Upper lobe of right lung (tissue), 1 donor: Measurements from ENCODE around the gene CROCC. TPM values are rescaled to one million over a fixed set of nuclear protein-coding genes. Genes with fewer than 3 reads are reported as not detected.

Experiments
- ATAC-seq: fragments of 200-7000 bp; cut with Tn5 transposase; one replicate; pipeline ENCODE4 v1.9.1; 2020; ENCODE audit warnings: mild to moderate bottlenecking, moderate library complexity
- DNase-seq: peaks from one replicate; pipeline ENCODE4 v3.0.0-alpha.2; 2020
- H3K27ac ChIP-seq: fragments of 200-600 bp; one replicate; pipeline ENCODE4 v1.8.0; 2022
- H3K27me3 ChIP-seq: fragments of 200-600 bp; one replicate; pipeline ENCODE4 v1.8.0; 2022; ENCODE audit warnings: mild to moderate bottlenecking
- H3K36me3 ChIP-seq: fragments of 200-600 bp; one replicate; pipeline ENCODE4 v1.8.0; 2022
- H3K4me1 ChIP-seq: fragments of 200-600 bp; one replicate; pipeline ENCODE4 v1.8.0; 2022
- H3K4me3 ChIP-seq: fragments of 200-600 bp; one replicate; pipeline ENCODE4 v1.8.0; 2022; ENCODE audit warnings: mild to moderate bottlenecking
- H3K9me3 ChIP-seq: fragments of 200-600 bp; one replicate; pipeline ENCODE4 v1.8.0; 2022
- intact Hi-C: fragments of 100-400 bp; cut with DNase I; formaldehyde crosslinking; loops from one replicate; pipeline ENCODE4 v1.11.0; 2022
- total RNA-seq: library from RNA; stranded (reverse); fragmentation: NEBNext Ultra II Directional; extraction: Animal tissue kit (Norgen Biotek cat#: 25700); gene quantifications from one replicate; pipeline ENCODE4 v1.2.1, GENCODE V29; 2021
- TF ChIP-seq, protein P1 (sequence below): fragments of 200-600 bp; IDR thresholded peaks from one replicate; pipeline ENCODE4 v1.8.0; 2022; ENCODE audit warnings: antibody characterized with exemption
- donor health status: DM: no; HTN: yes; CAD: no; lungs with severe emphysema.

The CROCC gene
- total RNA-seq, 1 donor from 2014 or later: 20.9 TPM

DNA sequence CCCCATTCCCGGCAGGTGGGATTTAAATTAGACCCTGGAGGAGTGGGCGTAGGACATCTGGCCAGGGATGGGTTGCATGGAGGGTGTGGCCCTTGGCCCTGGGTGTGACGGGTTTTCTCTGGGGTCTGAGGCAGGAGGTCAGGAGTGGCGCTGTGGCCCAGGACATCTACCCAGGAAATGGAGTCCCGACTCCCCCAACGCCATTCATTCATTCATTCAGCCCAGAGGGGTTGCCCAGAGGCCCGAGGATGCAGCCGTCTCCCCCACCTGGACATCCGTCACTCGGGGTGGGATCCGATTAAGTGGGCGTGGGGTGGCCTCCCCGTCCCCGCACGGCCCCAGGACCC is 89.3 kb downstream of the CROCC start:
- Histone ChIP-seq H3K27ac (peak overlapping the region; percentile 42), H3K9me3 (no peaks in the 10 kb centered on the region), H3K36me3 (no peaks in the 10 kb centered on the region), H3K27me3 (no peaks in the 10 kb centered on the region), H3K4me1 (peaks cover 27% of the 10 kb centered on the region), H3K4me3 (peak overlapping the region; percentile 83)
- intact Hi-C loops: no loop called here
- DNase-seq (no peak), ATAC-seq (no peak)
- TF ChIP-seq, protein P1, sequence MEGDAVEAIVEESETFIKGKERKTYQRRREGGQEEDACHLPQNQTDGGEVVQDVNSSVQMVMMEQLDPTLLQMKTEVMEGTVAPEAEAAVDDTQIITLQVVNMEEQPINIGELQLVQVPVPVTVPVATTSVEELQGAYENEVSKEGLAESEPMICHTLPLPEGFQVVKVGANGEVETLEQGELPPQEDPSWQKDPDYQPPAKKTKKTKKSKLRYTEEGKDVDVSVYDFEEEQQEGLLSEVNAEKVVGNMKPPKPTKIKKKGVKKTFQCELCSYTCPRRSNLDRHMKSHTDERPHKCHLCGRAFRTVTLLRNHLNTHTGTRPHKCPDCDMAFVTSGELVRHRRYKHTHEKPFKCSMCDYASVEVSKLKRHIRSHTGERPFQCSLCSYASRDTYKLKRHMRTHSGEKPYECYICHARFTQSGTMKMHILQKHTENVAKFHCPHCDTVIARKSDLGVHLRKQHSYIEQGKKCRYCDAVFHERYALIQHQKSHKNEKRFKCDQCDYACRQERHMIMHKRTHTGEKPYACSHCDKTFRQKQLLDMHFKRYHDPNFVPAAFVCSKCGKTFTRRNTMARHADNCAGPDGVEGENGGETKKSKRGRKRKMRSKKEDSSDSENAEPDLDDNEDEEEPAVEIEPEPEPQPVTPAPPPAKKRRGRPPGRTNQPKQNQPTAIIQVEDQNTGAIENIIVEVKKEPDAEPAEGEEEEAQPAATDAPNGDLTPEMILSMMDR: no peak

DNA sequence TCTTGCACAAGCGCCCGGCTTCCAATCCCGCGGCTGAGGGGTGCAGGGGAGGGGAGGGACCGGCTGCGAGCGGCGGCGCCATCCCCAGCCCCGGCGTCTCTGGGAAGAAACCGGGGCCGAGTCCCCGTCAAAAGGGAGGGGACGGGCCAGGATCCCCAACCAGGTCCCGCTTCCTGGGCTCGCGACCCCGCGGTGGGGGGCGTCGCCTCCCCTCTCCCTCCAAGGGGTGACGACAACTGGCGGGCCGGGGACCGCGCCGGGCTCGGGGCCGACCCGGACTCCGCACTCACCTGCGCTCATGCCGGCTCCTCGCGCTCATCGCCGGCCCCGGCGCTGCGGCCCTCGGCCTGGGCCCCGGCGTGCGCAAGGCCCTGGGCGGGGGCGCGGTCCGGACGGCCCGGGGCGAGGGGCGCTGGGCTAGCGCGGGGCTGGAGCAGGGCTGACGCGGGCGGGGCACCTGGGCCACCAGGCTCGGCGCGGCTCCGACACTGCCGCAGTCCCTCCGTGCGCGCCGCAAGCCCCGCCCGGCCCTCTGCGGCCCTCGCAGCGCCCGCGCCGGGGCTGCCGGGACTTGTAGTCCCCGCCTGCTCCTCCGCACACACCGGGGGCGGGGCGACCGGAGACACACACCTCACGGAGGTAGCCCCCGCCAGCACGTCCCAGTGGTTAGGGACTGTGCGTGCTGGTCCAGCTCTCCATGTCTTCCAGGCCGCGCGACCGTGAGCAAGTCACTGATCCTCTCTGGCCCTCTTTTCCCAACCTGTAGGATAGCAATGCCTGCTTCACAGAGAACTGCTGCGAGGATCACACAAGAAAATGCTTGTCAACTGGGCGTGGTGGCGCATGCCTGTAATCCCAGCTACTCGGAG is 89.9 kb downstream of the CROCC start, which contains the start of gene ATP13A2:
ATP13A2 (minus strand) TSS at position 490 of the 869 bp plus-strand sequence; CDS start at position 300, 190 bp downstream.
- Histone ChIP-seq H3K4me3 (peak within 1 kb of the TSS; percentile 83), H3K36me3 (no peaks in the 10 kb centered on the region), H3K27ac (peak within 1 kb of the TSS; percentile 42), H3K9me3 (no peaks in the 10 kb centered on the region), H3K4me1 (peaks cover 27% of the 10 kb centered on the region), H3K27me3 (no peaks in the 10 kb centered on the region)
- TF ChIP-seq, protein P1: no peak
- ATAC-seq (peak; percentile 95), DNase-seq (peak; percentile 92)
- intact Hi-C loops: no loop called here

DNA sequence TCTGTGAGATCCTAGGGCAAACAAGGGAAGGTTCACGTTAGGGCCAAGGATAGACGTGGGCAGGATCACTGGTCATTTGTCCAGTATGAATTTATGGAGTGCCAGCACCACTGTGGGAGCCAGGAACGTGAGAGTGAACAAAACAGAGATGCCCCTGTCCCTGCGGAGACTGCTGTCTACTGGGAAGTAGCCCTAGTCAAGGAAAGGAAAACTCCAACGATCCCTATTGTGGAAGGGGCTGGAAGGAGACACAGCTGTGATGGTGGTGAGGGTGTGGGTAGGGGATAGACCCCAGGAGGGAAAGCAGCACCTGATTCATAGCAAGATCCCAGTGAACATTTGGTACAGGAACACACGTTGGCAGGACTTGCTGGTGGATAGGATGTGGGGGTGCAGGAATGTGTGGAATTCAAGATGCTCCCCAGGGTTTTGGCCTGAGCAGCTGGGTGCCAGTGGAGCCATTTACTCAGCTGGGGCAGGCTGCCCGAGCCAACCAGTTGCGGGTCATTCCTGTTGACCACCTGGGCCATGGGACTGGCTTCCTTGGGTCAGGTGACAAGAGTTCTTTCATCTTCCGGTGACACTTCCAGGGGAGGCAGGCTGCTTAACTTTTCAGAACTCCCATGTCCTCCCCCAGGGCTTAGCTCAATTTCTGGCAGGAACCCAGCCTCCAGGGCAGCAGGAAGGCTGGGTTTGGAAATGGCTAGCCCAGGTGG is 91.2 kb downstream of the CROCC start:
- H3K9me3 ChIP-seq: no peaks in the 10 kb centered on the region
- DNase-seq (peak; percentile 40), ATAC-seq (no peak)
- H3K36me3 ChIP-seq: peaks cover 4% of the 10 kb centered on the region
- TF ChIP-seq, protein P1: no peak
- no peaks in the 10 kb centered on the region for H3K27me3 ChIP-seq
- H3K27ac ChIP-seq: no peak overlapping the region
- H3K4me3 ChIP-seq: no peak overlapping the region
- intact Hi-C loops: no loop called here
- H3K4me1 ChIP-seq: peaks cover 27% of the 10 kb centered on the region

DNA sequence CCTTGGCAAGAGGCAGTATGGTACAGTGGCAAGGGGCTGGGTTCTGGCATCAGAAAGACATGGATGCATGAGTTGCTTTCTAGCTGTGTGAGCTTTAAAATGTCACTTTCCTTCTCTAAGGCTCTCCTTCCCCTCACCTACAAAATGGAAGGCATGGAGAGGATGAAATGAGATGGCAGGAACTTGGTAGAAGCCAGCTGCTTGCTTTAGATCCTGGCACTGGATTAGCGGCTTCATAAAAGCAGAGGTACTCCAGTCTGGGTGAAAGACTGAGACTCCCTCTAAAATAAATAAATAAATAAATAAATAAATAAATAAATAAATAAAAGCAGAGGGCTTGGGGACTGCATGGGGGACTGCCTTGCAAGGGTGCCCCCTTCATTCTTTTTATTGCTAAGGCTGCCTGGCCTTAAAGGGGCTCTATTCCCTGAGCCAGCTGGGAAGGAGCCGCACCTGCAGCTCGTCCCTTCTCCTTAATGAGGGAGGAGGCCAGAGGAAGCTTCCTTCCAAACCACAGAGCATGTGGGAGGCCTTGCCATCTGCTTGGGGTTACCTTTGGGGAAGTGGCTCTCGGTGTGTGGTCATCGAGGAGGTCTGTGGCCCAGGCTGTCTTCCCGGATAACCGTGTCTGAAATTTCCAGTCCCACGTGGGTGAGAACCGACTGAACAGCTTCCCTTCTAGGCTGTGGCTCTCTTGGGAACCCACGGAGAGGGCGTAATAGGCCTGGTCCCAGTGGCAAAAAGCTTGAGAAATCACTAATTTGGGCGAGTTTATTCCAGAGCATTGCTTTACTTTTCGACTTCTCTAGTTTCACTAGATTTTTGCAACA is 92.0 kb downstream of the CROCC start:
- TF ChIP-seq, protein P1: no peak
- Histone ChIP-seq H3K27ac (no peak overlapping the region), H3K36me3 (peaks cover 12% of the 10 kb centered on the region), H3K27me3 (no peaks in the 10 kb centered on the region), H3K4me3 (no peak overlapping the region), H3K9me3 (no peaks in the 10 kb centered on the region), H3K4me1 (peaks cover 27% of the 10 kb centered on the region)
- intact Hi-C loops: no loop called here
- ATAC-seq (peak; percentile 58), DNase-seq (peak; percentile 73)
